NCI-H2171 (cell line): ENCODE data around the gene STK11.

ENCODE experiments used
- DNase-seq: peaks from one replicate; lab custom pipeline; 2025; lab: John Stamatoyannopoulos, UW

The STK11 gene

DNA sequence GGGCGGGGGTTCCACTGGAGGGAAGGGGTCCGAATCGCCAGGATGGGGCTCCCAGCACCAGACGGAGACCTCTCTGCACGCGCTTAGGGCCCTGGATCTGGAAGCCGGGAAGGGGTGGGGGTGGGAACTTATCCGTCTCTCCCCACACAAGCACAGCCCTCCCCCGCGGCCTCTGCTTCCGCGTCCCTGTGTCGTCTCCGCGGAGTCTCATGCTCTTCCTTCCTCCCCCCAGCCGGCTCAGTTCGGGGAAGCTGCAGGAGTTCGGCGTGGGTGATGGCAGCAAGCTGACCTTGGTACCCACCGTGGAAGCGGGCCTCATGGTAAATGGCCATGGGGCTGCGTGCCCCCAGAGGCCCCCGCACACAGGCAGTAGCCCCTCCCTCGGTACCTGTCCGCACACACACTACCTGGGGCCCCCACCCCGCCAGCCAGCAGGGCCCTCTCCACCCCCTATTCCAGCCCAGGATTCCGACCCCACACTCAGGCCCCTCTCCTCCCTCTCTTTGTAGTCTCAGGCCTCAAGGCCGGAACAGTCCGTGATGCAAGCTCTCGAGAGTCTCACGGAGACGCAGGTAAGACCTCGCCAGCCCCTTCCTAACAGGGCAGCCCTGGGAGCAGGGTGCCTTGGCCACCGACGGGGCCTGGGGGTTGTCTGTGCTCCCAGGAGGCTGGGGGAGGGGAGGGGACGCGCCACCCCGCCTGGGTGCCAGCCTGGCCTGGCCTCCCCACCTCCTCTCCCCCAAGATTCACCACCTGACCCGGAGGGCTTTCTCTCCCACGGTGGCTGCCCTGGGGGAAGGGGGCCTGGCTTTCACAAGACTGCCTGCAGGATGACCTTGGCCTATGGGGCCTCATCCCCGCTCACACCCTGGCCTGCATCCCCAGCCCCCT, 46.0 kb downstream of the STK11 start:
- peak; percentile 43 for DNase-seq

DNA sequence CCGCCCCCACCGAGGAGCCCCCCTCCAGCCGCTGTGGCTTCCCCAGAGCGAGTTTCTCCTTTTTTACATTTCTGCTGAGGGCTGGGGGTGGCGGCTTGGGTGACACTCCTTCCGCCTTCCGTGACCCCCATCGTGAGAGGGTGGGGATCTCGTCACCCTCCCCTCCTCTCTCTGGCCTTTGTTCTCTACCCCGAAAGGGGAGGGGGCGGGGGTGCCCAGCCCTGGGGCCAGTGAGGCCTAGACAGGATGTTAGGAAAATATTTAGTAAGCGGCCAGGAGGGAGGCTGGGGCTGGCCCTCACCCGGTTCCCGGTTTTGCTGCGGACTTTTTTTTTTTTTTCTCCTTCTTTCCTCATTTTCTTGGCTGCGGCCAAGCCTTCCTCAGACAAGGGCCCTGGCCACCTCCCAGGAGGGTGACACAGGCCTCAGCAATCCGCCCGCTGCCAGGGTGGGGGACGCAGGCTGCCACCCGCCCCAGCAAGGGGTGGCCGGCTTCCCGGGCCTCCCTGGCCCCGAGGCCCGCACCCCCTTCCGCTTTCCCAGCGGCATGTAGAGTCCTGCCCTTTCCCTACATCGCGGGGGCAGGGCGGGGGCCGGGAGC, 46.7 kb downstream of the STK11 start:
- DNase-seq = no peak

DNA sequence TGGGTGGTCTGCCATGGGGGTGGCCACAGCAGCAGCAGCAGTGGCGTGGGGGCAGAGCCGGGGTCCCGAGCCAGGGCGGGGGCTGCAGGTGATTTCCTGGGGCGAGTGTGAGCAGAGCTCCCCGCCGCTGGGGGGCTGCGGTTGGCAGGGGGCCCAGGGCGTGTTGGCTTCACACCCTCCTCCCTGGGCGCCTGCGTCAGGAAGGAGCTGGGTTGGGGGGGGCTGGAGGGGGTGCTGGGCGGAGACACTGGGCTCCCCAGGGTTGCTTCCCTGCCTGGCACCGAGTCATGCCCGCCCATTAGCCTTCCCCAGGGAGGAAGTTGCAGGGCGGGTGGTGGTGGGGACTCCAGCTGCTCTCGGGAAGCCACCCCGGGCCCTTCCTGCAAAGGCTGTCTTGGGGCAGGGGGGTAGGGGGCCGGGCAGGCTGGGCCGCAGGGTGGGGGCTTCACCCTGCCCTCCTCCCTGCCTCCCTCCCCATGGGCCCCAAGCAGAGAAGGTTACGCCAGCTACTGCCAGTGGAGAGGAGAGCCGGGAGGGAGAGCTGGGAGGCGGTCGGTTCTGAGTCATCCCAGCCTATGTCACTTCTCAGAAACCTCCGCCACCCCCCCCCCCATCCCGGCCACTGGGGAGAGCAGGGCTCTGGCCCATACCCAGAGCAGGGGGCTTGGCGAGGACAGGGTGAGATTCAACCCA, 47.4 kb downstream of the STK11 start:
- DNase-seq = peak; percentile 93

DNA sequence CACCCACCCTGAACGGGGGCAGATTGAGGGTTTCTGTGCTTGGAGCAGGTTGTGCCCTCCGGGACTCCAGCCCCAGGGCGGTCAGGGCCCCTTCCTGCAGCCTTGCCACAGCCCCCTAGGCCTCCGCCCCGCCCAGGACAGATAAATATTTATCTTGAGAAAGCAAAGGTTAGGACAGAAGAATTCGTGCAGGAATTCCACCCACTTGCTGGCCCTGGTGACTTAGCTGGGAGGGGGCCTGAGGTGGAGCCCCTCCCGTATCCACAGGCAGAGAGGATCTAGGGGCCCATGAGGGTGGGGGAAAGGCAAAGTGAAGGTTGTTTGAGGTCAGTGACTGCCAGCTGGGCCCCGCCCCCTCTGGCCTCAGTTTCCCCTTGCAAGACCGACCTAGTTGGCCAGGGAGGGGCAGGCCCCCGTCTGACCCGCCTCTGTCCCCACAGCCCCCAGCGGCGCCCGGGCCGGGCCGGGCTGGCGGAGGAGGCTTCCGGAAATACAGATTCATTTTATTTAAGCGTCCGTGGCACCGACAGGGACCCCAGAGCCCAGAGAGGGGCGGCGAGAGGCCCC, 48.0 kb downstream of the STK11 start:
- DNase-seq = no peak

DNA sequence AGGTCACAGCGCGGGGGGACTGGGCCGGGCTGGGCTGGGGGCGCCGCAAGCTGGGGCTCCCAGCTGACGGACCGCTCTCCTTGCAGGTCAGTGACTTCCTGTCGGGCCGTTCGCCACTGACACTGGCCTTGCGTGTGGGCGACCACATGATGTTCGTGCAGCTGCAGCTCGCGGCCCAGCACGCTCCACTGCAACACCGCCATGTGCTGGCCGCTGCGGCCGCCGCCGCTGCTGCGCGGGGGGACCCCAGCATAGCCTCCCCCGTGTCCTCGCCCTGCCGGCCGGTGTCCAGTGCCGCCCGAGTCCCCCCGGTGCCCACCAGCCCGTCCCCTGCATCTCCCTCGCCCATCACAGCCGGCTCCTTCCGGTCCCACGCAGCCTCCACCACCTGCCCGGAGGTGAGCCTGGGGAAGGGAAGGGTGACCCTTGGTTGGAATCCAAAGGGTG, 48.5 kb downstream of the STK11 start:
- no peak for DNase-seq

DNA sequence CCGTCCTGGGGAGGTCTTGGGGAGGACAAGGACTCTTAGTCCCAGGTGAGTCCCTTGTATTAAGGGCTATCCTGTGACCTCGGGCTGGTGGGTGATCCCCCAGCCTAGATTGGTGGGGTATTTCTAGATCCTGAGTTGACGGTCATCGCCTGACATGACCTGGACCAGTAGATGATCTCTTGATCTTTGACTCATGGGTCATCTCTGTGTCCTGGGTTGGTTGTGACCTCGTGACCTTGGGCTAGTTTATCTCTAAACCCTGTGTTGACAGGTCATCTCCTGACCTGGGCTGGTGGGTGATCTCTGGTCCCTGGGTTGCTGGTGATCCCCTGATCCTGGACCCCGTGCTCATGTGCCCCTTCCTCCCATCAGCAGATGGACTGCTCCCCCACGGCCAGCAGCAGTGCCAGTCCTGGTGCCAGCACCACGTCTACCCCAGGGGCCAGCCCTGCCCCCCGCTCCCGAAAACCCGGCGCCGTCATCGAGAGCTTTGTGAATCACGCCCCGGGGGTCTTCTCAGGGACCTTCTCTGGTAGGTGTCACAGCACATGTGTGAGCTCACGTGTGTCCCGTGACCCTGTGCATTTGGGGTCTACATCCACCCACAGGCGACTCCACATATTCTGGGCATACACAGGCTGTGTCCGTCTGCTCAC, 49.1 kb downstream of the STK11 start:
- DNase-seq = no peak

DNA sequence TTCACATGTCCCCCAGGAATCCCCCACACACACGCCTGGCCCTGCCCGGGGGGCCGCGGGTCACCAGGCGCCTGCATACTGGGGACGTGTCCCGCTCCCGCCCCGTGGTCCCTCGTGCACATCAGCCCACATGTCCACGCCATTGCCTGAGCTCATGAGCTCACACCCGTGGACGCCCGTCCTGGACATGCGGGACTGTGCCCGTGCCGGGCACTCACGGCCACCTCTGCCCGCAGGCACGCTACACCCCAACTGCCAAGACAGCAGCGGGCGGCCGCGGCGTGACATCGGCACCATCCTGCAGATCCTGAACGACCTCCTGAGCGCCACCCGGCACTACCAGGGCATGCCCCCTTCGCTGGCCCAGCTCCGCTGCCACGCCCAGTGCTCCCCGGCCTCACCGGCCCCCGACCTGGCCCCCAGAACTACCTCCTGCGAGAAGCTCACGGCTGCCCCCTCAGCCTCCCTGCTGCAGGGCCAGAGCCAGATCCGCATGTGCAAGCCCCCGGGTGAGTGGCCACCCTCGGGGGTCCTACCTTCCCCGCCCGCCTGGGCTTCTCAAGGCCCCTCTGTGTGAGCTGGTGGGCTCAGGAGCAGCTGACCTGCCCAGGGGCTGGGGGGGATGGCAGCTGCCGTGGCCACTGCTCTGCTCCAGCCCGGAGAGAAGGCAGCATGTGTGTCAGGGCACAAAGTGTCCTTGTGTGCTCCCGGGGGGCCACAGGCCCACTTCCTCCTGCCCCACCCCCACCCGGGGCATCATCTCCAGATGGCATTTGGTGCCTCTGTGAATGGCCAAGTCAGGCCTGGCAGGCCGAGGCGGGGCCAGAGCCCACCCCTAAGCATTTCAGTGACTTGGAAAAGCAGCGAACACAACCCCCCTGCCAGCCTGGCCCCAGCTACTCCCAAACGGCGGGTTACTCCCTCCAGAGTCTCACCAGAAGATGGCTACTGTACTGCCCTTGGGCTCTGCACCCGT, 49.9 kb downstream of the STK11 start:
- no peak for DNase-seq

DNA sequence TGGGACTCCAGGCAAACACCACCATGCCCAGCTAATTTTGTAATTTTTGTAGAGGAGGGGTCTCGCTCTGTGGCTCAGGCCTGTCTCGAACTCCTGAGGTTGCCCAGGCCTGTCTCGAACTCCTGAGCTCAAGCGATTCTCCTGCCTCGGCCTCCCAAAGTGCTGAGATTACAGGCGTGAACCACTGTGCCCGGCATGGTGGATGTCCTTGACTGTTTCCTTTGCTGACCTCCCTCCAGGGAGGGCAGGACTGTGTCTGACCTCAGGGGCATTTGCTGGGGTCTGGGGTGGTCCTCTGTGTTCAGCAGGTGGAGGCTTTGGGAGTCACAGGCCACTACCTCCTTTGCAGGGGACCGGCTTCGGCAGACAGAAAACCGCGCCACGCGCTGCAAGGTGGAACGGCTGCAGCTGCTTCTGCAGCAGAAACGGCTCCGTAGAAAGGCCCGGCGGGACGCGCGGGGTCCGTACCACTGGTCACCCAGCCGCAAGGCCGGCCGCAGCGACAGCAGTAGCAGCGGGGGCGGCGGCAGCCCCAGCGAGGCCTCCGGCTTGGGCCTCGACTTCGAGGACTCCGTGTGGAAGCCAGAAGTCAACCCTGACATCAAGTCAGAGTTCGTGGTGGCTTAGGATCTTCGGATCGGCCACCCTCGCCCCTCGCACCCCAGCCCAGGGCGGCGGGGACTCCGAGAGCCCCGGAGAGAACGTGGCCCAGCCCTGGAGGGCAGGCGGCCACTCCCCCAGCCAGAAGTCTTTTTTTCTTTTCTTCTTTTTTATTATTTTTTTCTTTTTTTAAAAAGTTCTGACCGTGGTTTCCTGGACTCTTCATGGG, 51.3 kb downstream of the STK11 start:
- DNase-seq = no peak

DNA sequence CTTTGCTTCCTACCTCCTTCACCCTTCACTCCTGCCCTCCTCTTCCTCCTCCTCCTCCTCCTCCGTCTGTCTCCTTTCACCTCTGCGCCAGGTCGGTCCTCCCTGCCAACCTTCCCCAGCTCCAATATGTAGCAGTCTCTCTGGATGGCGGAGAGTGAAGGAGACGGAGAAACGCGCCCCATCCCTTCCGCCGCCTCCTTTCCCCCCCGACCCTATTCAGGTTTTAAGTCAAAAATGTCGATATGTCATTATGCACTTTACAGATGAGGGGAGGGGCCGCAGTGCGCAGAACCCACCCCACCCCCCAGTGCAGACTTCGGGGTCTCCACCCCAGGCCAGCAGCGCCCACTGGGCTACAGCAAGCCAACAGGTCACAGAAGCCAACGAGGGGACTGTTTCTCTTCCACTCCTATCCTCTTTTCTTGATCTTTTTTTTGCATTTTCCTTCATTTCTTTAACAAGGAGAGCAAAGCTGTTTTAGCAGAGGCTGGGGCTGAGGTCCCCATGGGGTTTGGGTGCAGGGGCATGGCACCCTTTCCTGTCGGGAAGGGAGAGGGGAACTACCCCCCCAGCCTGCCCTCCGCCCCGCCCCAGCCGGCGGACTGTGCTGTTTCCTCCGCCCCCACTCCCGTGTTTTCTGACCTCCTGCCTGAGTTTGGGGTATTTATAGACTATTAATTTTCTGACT, 52.0 kb downstream of the STK11 start:
- DNase-seq = no peak

DNA sequence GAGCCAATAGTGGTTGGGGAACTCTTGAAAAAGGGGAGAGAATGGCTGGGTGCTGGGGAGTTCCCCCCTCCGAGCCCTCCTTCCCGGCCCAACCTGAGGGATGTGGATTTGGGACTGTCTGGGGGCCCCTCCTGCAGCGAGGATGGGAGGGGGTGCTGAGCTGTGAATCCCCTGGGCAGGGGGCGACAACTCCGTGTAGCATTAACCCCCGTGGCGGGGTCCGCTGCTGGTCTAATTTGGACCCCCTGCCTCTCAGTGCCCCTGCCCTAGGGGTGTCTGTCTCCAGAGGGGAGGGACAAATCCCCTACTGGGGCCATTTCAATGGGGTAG, 52.5 kb downstream of the STK11 start:
- no peak for DNase-seq

DNA sequence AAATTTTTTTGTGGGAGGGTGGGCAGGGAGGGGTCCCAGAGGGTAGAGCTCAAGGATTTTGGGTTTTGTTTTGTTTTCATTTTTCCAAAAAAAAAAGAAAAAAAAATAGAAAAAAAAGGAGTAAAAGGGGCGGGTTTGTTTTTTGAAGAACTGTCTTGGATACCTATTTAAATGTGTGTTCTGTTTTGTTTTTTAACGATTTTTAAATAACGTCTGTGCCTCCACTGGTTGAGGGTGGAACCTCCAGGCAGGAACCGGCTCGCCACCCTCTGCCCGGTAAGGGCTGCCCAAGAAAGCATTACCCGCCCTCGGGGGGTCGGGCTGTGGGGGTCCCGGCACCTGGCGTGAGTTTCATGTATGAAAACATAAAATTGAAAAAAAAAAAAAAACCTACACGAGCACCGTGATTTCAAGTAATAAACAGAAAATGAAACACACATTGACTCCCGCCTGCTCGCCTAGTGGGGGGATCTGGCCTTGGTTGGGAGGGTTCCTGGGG, 53.2 kb downstream of the STK11 start:
- DNase-seq = no peak

DNA sequence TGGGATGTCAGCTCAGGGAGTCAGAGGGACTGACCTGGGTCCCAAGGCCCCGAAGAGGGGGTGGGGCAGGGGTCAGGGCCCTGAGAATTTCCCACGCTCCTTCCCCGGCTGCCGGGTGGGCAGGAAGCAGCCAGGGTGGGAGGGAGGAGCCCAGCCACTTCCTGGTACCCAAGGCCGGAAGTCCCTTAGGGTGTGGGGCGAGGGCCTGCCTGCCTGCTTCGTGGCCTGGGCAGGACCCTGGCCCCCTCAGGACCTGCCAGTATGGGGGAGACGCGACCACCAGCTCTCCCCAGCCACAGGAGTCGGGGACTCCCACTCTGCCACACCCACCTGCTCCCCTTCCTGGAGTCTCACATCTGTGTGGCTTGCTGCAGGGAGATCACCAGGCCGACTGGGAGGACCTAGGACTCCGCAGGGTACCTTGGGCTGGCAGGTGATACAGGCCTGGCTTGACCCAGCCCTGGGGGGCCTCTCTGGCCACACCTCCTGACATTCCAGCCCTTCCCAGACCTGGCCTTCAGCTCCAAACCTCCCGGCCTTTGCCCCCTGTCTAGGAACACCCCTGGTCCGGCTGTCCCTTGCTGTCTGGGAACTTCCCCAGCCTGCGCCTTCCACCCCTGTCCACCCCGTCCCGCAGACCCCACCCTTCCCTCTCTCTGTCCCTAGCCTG, 53.8 kb downstream of the STK11 start:
- DNase-seq = no peak

DNA sequence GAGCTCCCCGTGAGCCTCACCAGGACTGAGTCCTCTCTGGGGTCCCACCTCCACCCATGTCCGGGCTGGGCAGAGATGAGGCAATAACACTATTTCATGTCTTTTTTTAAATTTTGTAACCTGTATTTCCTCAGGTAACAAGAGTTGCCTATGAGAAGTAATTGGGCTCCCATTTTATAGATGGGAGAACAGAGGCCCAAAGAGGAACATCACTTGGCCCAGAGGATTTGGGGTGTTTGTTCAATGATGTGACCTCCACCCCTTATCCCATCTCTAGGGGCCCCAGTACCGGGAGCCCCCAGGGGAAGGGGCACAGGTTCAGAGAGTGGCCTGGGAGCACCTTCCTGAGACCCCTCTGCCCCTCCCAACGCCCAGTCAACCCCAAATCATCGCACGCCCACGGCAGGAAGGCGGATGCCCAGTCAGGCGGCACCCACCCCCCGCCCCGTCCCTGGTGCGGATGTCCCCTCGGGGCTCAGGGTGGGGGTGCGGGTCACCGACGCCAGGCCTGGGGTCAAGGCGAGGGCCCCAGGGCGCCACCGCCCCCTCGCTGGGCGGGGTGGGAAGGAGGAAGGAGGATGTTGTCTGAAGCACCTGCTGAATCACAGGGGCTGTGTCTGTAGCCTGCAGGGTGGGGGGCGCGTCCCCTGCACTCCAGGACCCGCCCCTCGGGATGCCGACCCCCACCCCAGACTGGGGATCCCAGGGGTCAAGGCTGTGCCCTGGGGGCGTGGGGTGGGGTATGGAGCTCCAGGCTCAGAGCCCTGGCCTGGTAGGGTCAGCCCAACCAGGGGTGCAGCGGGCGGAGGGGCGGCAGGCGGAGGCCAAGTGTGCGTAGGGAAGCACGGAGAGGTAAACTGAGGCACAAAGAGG, 54.5 kb downstream of the STK11 start:
- no peak for DNase-seq

DNA sequence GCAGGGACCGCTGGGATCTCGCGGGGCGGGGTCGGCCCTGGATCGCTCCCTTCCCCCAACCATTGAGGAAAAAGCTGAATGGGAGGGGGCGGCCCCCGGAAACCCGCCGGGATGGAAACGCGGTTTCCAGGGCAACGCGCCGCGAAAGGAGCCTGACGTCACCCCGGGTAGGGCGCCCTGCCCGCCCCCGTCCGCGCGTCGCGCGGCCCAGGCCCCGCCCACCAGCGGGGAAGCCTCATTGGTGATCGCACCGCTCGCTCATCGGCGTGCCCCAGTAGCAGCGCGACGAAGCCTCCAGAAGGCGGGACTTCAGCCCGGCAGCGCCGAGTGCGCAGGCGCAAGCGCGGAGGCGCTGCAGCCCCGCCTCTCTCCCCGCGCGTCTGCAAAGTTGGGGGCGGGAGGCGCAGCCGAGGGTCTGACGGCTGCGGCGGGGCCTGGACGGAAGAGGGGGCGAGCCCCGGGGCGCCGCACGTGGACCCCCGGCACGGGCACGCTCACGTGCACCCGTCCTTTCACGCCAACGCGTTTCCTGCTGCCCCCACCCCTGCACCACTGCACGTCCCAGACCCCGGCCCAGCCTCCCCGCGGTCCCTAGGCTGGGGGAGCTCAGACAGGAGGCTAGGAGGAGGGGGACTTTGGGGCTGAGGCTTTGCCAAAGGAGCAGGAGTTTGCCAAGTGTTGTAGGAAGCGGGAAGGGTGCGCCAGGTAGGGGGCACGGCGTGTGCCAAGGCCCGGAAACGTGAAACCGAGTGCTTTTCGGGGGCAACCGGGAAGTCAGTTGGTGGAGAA, 55.4 kb downstream of the STK11 start:
- DNase-seq = peak; percentile 97

DNA sequence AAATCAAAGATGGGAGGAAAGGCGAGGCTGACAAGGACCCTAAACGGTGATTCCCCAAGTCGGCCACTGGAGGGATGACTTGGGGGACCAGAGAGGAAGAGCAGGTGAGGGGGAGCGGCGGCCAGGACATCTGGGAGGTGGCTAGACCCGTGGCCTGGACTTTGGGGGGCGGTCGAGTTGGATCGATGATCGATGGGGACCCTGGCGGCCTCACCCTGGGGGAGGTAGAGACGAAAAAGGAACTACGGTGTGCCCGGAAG, 55.9 kb downstream of the STK11 start:
- DNase-seq = no peak

DNA sequence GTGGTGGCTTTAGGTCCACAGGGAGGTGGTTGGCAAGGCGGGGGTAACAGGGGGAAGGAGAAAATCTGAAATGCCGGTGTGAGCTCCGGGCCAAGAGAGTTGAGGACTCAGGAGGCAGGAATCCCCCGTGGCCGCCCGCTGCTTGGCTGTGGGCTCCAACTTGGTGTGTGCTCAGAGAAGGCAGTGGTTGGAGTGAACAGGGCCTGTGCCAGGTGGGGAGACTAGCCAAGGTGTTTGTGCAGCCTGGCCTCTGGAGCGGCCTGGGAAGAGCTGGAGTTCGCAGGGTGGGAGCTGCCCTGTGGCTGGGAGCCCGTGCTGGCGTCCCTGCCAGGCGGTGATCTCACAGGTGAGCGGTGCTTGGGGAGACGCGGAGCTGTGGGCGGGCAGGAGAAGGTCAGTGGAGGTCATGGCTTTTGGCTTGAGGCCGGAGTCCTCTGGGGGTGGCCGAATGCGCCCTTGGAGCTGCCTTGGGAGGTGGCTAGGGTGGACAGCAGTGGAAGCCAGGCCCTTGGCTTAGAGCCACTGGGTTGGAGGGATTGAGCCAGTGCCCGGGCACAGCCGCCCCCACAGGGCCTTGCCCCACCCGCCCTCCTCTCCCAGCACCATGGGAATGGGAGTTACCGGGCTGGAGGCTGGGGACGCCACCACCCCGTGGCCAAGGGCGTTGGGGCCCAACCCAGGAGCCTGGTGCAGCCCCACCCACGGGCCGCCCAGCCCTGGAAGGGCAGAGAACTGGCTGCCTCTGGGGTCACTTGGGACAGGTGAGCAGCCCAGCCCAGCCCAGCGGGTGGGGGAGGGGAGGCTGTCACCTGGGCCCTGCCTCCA, 56.4 kb downstream of the STK11 start:
- DNase-seq = no peak
